OCI-LY3 (cell line): ENCODE data around the gene C1GALT1.

ENCODE experiments used
- EZH2phosphoT487 ChIP-seq: fragments of 200-600 bp; shearing (Covaris generic); IDR thresholded peaks from 2 replicates; pipeline ENCODE4 v1.6.1; 2018; ENCODE audit warnings: antibody characterized with exemption, mixed run types, low read depth
- TF ChIP-seq, protein P1 (sequence below): fragments of 200-600, 300-600 bp; sonication (generic); IDR thresholded peaks from 2 replicates; pipeline ENCODE4 v1.5.1; 2014; ENCODE audit warnings: antibody characterized with exemption, low read length, low read depth

DNA sequence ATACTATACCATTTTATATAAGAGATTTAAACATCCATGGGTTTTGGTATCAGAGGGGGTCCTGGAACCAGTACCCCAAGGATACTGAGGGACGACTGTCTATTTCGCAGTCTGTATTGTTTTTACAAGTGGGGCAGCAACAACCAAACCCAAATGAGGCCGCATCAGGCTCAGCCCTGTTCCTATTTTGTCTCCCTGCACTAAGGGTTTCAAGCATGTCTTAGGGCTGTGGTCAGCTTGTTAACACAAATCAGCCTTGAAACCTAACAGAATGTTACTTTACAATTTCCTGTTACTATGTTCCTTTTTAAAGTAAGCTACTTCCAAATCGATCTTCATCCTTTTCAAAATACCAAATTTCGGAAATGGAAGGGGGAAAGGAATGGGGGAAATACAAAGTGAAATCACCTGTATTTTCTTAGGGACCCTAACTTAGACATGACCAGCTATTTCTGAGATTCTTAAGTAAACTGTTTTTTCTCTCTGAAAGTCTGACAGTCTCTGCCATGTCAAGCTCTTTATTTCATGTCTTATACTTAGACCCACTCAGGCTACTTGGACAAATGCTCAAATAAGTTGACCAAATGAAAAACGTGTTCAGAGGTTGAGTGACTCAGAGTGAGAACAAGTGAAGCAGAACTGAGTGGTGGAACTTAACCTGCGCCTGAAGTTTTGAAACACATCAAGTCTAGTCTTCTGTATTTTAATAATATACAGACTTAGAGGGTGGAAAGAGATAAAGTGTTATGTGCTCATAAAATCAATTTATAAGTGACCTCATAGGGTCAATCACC lies 75.8 kb downstream of the C1GALT1 start:
- TF ChIP-seq, protein P1, sequence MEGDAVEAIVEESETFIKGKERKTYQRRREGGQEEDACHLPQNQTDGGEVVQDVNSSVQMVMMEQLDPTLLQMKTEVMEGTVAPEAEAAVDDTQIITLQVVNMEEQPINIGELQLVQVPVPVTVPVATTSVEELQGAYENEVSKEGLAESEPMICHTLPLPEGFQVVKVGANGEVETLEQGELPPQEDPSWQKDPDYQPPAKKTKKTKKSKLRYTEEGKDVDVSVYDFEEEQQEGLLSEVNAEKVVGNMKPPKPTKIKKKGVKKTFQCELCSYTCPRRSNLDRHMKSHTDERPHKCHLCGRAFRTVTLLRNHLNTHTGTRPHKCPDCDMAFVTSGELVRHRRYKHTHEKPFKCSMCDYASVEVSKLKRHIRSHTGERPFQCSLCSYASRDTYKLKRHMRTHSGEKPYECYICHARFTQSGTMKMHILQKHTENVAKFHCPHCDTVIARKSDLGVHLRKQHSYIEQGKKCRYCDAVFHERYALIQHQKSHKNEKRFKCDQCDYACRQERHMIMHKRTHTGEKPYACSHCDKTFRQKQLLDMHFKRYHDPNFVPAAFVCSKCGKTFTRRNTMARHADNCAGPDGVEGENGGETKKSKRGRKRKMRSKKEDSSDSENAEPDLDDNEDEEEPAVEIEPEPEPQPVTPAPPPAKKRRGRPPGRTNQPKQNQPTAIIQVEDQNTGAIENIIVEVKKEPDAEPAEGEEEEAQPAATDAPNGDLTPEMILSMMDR: no peak
- TF ChIP-seq EZH2phosphoT487: no peak
